ENCODE results near the gene ALDH2.
A peak's percentile ranks its signal among the peaks of the same experiment; 100 is the strongest.
"Not testable (repeated sequence)": the region's sequence is repeated elsewhere in the genome, so short reads cannot be mapped to it uniquely, and the experiment has no call there.

The ALDH2 gene

DNA sequence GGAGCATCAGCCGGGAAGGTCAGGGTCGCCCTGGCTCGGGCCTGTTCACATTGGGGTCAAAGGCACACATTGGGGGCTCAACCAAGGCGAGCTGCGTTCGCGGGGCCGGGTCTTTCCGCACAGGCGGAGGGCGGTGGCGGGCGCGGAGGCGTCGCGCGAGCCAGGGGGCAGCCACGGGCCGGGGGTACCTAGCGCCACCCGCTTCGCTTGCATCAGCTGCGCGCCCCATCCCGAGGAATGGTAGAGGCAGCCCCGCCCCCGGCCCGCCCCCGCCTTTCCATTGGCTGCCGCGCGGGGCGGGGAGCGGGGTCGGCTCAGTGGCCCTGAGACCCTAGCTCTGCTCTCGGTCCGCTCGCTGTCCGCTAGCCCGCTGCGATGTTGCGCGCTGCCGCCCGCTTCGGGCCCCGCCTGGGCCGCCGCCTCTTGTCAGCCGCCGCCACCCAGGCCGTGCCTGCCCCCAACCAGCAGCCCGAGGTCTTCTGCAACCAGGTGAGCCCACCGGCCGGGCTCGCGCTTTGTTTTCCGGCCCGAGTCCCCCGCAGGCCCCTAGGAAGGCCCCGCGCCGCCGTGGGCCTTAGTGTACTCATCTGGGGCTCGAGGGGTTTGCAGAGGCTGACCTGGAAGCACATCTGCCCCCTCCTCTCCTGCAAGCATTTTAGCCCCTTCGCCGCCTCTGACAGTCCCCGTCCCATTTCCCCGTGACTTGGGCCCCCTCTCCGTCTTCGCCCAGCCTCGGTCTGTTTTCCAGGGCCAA lies at the start of gene ALDH2:
Gene ALDH2, plus strand, starts transcription at position 326 of the 754 bp plus-strand sequence. Its CDS starts 50 bp downstream, at position 376.
- peak in 1 of 2 donors; percentile 19 for DNase-seq

DNA sequence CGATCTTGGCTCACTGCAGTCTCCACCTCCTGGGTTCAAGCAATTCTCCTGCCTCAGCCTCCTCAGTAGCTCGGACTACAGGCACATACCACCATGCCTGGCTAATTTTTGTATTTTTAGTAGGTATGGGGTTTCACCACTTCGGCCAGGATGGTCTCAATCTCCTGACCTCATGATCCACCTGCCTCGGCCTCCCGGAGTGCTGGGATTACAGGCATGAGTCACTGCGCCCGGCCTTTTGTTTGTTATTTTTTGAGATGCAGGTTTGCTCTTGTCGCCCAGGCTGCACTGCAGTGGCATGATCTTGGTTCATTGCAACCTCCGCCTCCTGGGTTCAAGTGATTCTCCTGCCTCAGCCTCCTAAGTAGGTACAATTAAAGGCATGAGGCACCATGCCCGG lies 47.4 kb upstream of the ALDH2 start:
- not testable (repeated sequence) for DNase-seq

DNA sequence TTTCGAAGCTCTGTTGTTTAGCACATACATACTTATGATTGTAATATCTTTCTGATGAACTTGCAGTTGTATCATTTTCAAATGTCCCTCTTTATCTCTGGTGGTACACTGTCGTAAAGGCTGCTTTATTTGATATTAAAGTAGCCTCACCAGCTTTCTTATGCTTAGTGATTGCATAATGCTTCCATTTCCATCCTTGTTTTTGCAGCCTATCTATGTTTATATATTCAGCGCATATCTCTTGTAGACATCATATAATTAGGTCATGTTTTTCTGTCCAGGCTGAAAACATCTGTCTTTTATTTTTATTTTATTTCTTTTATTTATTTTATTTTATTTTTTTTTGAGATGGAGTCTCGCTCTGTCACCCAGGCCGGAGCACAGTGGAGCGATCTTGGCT lies 46.3 kb upstream of the ALDH2 start:
- no peak for DNase-seq

DNA sequence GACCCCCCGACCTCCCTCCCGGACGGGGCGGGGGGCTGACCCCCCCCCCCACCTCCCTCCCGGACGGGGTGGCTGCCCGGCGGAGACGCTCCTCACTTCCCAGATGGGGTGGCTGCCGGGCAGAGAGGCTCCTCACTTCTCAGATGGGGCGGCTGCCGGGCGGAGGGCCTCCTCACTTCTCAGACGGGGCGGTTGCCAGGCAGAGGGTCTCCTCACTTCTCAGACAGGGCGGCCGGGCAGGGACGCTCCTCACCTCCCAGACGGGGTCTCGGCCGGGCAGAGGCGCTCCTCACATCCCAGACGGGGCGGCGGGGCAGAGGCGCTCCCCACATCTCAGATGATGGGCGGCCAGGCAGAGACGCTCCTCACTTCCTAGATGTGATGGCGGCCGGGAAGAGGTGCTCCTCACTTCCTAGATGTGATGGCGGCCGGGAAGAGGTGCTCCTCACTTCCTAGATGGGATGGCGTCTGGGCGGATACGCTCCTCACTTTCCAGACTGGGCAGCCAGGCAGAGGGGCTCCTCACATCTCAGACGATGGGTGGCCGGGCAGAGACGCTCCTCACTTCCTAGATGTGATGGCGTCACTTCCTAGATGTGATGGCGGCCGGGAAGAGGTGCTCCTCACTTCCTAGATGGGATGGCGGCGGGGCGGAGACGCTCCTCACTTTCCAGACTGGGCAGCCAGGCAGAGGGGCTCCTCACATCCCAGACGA lies 42.9 kb upstream of the ALDH2 start:
- DNase-seq = not testable (repeated sequence)

DNA sequence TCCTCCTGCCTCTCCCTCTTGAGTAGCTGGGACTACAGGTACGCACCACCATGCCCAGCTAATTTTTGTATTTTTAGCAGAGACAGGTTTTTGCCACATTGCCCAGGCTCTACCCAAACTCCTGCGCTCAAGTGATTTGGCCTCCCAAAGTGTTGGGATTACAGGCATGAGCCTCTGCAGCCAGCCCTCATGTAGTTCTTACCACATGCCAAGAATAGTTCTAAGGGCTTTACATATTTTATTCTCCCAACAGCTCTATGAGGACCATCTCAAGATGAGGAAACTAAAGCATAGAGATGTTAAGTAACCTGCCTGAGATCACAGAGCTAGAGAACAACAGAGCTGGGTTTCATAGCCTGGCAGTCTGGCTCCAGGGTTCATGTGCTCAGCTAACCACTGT lies 37.9 kb upstream of the ALDH2 start:
- DNase-seq = no peak

DNA sequence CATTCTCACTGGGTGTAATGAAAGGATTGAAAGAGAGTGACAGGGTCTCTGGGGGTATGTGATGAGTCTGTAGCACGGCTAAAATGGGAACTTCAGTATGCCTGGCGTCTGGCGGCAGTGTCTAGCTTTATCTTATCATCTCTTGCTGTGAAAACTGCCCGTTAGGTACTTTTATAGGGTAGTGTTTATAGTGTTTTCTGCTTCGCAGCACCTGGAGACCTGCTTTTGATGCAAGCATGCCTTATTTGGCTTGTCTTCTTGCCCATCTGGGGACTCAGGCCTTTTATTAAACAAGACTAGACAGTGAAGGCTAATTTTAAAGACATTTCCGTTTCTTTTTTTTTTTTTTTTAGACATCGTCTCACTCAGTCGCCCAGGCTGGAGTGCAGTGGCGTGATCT lies 36.3 kb upstream of the ALDH2 start:
- no peak for DNase-seq

DNA sequence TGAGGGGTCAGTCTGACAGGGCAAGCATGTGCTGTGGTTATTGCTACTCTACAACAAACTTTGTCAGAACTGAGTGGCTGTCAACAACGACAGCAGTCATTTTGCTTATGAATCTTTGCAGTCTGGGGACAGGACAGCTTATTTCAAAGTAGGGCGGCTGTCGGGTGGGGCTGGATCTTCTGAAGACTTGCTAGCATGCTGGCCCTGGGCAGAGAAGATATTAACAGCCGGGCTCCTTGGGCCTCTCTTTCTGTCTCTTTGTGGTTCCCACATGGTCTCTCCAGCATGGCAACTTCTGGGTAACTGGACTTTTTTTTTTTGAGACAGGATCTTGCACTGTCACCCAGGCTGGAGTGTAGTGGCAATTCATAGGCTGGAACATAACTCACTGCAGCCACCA lies 33.9 kb upstream of the ALDH2 start:
- no peak for DNase-seq

DNA sequence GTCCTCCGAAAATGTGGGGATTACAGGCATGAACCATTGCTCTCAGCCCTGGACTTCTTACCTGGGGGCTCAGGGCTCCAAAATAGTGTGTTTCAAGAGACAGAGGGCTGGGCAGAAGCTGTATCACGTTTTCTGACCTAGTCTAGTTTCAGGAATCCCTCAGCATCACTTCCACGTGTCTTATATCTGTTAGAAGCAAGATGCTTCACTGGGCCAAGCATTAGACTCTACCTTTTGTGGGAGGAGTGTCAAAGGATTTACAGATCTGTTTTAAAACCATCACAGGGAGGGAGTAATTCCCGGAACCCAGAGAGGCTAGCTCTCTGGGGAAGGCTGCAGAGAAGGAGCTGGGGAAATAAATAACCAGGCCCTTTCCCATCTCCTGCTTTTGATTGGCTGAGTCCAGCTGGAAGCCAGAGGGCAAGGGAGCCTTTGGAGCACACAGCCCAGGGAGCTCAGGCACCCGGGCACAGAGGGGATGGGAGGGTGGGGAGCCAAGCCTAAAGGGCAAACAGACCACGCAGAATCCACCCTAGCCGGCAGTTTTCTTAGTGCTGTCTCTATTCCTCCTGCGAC lies 33.3 kb upstream of the ALDH2 start:
- DNase-seq = no peak

DNA sequence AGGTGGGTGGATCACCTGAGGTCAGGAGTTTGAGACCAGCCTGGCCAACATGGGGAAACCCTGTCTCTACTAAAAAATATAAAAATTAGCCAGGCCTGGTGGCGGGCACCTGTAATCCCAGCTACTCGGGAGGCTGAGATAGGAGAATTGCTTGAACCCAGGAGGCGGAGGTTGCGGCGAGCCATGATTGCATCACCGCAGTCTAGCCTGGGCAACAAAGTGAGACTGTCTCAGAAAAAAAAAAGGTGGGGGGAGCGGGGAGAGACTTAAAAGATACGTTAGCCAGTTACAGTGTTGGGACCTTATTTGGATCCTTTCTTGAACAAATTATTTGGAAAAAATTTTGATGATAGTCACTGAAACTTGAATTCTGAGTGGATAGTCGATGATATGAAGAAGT lies 27.2 kb upstream of the ALDH2 start:
- not testable (repeated sequence) for DNase-seq

DNA sequence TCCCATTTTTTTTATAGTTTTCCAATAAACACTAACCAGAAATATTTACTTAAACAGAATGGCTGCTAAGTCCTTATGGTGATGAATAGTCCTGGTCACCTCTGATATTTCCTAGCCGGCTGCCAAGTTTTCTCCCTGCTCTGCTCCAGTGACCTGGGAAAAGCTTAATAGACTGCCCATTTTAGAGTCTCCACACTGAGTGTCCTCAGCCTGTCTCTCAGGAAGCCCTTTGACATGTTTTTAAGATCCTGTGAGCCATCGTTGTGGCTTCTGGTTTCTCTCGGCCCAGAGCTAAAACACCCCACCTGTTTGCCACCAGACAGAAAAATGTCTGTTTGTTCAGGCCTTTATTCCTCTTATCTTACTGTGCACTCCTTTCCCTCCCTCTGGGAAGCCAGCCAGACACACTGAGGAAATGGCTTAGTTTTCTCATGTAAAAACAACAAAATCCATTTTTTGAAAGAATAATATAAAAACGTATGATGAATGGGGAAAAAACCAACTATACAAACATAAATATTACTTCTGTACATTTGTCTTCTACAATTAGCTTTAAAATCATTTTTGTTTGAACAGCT lies 25.4 kb upstream of the ALDH2 start:
- no peak for DNase-seq

DNA sequence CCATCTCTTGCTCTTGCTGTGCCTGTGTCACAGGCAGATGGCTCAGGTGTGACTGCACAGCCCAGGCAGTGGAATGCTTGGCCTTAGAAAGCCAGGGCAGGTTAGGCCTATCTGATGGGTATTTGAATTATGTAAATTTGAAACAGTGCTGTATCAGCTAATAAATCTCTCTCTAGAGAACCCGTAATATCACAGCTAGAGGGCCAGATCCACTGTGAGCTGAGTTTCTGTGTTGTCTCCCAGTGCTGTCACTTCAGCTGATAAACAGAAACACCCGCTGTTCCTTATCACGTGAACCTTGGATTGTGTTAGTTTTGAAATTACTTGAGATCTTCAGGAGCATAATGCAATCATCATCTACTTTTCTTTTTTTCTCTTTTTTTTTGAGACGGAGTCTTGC lies 21.5 kb upstream of the ALDH2 start:
- no peak for DNase-seq

DNA sequence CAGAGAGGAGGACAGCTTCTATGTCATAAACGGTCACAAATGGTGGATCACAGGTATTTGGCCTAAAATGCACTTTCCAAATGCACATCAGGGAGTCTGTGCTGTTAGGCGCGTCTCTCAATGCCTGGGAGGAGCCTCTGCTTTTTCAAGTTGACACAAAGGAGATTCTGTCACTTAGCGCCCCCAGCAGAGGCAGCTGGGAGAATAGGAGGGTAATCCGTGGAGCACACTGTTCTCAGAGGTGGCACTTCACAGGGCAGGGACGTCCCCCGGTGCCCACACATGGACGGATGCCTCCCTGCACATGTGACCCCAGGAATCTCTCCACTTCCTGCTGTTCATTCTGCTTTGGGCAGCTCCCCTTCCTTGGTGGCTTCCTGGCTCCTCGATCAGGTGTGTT lies 19.4 kb upstream of the ALDH2 start:
- no peak for DNase-seq

DNA sequence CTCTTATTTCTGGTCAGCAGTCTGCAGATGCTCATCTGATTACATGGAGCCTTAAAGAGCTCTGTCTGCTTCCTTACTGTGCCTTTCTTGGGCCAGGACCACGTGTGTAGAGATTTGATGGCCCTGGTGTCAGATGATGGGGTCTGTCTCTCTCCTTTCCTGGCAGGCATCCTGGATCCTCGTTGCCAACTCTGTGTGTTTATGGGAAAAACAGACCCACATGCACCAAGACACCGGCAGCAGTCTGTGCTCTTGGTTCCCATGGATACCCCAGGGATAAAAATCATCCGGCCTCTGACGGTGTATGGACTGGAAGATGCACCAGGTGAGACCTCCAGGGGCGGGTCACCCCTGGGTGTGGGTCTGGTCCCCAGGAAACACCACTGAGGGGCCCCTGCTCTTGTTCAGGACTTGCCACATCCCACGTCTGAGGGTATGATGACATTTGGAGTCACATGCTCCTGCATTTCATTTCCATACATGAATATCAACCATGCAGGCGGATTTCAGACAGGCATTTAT lies 18.5 kb upstream of the ALDH2 start:
- DNase-seq = no peak

DNA sequence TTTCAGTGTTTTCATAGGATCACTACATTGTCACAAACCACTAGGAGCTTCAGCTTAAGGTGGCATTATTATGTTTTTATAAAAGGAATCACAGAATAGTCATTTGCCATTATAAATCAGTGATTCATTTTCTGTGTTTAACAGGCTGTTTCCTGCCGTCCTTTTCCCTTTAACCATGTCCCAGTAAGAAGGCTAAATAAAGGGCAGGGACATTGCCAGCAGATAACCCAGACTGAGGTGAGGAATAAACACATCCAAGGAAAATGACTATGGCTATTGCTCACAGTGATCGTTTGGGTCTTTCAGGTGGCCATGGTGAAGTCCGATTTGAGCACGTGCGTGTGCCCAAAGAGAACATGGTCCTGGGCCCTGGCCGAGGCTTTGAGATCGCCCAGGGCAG lies 17.9 kb upstream of the ALDH2 start:
- no peak for DNase-seq

DNA sequence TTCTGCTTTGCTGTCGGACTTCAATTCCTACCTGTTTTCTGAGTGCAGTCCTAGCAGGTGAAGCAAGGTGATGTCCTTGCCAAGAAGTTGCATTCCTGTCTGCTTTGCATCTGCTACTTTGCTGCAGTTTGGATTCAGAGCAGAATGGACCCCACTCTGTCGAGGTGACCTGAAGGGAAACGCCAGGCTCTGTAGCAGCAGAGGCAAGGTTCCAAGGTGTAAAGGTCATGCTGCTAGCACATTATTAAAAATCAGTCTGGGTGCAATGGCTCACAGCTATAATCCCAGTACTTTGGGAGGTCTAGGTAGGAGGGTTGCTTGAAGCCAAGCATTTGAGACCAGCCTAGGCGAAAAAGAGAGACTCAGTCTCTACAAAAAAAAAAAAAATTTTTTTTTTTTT lies 17.3 kb upstream of the ALDH2 start:
- no peak for DNase-seq

DNA sequence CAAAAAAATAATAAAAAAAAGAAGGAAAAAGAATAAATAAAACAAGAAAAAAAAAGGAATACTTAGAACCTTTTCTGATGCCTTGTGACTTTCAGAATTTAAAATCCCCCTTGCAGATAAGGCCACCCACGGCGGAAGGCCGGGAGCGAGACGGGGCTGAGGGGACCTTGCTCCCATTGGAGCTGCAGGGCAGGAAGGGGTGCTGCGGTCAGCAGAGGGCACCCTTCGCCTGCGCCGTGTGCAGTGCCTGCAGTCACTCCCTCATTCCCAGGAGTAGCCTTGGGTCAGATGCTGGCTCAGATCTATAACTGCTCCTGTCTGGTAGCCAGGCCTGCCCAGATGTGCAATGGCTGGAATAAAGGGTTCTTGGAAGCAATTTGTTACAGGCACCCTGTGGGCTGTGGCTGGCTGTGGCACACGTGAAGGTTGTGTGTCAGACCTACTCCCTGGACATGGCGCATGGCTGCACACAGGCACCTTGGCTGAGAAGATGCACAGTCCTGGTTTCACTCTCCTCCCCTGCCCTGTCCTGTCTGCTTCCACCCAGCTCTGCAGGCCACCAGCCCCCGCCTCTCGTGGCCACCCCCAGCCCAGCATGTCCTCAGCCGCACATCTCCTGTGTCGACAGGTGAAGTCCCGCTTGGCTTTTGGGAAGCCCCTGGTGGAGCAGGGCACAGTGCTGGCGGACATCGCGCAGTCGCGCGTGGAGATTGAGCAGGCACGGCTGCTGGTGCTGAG lies 13.4 kb upstream of the ALDH2 start:
- DNase-seq = no peak

DNA sequence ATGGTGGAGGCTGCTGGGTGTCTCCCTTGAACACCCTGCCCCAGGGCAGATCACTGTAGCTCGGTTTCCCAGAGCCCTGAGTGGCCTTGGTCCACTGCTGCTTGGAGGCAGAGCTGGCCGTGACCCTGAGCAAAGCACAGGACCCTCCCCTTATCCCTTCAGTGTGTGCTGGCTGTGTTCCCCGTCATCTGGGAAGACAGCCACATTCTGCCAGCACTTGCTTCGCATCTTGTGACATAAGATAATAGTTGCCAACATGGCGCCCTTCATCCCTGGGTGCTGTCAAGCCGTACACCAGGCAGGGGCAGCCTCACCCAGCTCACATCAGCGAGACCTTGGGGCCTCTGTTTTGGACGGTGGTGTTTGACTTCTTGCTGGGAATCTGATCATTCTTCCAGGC lies 12.1 kb upstream of the ALDH2 start:
- DNase-seq = no peak

DNA sequence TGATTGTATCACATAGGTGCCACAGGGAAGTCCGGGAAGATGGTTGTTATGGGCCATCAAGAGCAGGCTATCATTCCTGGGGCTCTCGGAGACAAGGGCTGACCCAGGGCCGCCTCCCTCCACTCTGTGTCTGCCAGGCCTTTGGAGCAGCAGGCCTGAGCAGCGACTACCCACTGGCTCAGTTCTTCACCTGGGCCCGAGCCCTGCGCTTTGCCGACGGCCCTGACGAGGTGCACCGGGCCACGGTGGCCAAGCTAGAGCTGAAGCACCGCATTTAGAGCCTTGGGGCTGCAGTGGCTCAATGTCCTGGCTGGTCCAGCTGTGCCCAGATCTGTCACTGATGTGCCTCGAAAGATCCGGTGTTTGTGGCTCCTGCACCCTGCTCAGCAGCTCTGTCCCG lies 10.5 kb upstream of the ALDH2 start:
- DNase-seq = no peak

DNA sequence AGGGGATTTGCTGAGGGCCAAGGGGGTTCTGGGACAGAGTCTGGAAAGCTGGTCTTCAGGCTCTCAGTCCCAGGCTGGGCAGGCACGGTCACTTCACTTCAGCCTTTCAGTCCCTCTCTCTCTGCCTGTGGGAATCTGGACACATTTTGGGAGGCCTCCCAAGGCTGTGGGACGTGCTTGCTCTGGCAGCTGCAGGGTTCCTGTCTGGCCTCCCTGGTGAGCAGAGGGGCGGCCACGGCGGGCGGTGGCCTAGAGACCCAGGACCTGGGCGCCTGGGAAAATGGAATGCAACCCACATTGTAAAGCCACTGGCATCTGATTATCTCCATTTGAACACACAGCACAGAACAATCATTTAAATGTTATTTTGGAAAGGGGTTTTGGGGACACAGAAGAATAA lies 10.1 kb upstream of the ALDH2 start:
- DNase-seq = no peak

DNA sequence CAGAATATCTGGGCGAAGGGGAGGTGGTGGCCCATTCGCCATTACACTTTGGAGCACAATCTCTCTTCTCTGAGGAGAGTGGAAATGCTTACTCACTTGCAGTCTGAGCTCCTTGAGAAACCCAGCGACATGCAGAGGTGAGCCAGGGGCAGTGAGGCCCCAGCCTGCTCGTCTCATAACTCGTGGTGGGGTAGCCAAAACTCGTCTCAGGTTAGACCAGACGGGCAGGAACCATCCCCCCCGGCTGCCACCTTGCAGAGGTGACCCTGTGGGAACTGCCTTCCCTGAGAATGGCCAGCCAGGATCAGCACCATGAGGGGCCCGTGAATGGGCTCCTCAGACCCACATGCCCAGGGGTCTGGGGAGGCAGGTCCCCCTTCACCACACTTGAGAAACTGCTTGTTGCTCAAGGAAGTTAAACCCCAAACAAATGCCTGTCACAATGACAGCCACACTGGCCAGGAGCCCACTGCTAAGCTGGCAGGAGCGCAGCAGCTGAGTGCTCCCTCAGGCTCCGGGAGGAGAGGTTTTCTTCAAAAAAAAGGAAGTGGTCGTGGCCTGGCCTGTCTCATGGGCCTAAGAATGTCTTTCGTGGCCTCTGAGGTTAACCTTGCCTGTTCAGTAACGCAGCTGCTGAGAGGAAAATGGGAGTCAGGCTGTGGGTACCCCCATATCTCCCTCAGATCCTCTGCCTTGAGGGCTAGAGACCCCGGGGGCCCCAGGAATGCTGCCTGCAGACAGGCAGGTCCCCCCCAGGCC lies 9.2 kb upstream of the ALDH2 start:
- no peak for DNase-seq

DNA sequence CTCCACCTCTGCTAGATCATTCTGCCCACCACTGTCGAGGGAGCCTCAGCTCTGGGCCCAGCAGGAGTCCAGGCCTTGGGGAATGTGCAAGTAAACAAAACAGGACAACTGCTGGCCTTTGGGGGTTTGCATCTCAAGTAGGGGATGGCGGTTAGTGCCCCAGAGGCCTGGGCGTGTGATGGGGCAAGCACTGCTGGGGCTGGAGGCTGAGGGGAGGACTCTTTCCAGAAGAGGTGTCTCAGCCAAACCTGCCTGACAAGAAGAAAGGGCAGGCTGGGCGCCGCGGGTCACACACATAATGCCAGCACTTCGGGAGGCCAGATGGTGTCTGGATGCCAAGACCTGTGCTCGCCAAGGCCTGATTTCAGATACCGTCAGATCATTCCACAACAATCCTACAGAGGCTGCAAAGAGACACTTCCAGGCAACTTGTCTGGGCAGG lies 8.6 kb upstream of the ALDH2 start:
- DNase-seq = no peak

DNA sequence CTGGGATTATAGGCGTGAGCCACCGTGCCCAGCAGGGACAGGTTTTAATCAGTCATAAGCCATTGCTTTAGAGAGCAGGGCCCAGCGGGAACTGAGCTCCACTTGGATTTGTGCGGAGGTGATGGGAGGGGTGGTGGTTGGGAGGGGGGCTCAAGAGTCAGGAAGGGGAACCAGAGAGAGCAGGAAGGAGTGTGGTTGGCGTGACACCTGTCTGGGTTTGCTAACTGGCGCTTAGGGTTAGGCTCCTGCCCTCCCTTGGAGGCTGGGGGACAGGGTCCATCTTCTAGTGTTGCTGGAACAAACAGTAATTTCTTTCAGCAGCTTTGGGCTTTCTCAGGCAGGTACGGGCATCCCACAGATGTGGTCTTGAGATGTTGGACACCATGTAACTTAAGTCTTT lies 7.5 kb upstream of the ALDH2 start:
- DNase-seq = no peak
